Measurements from ENCODE around the gene OGA.

Gene OGA

DNA sequence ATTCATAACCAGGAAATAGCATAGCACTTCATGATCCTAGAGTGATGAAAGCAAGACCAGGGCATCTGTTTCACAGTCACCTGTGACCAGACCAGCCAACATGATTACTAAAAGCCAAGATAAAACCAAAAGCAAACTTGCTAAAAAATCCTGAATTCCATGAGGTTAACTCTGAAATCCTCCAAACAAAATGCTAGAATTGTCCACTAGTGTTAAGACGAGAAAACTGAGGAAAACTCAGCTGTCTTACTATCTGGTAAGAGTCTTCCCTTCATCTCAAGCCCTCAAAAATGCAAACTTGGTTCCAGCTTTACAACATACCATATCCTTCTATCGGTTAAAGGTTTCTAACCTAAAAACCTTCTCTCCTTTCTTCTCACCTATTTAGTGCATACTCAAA lies 33.7 kb downstream of the OGA start:
- no peak for DNase-seq (ENCODE audit: low read depth)
- TF ChIP-seq, protein P1, sequence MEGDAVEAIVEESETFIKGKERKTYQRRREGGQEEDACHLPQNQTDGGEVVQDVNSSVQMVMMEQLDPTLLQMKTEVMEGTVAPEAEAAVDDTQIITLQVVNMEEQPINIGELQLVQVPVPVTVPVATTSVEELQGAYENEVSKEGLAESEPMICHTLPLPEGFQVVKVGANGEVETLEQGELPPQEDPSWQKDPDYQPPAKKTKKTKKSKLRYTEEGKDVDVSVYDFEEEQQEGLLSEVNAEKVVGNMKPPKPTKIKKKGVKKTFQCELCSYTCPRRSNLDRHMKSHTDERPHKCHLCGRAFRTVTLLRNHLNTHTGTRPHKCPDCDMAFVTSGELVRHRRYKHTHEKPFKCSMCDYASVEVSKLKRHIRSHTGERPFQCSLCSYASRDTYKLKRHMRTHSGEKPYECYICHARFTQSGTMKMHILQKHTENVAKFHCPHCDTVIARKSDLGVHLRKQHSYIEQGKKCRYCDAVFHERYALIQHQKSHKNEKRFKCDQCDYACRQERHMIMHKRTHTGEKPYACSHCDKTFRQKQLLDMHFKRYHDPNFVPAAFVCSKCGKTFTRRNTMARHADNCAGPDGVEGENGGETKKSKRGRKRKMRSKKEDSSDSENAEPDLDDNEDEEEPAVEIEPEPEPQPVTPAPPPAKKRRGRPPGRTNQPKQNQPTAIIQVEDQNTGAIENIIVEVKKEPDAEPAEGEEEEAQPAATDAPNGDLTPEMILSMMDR (IDR thresholded peaks at IDR 0.05; ENCODE audit: control insufficient read depth, extremely low read depth, insufficient read depth), result no peak
- H3K4me3 ChIP-seq (ENCODE audit: low read depth, low read length), result no peak overlapping the region

DNA sequence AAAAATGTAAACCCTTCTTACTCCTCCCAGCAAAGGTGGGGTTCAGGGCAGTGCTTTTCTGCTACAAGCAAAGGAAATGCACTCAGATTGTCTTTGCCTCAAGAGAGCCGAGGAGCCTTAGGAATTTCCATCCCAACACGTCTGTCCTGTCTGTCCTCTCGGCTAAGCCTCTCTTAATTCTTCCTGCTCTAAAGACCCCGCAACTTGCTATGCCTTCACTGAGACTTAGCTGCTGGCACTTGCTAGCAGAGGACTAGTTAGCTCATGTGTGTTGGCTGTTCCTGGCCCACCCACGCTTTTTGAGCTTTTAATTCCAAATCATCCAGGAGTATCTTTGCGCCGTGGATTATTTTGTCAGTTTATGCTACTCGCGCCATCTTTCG lies 34.5 kb downstream of the OGA start:
- peak overlapping the region; percentile 64 for H3K4me3 ChIP-seq (ENCODE audit: low read depth, low read length)
- TF ChIP-seq, protein P1 (IDR thresholded peaks at IDR 0.05; ENCODE audit: control insufficient read depth, extremely low read depth, insufficient read depth), result no peak
- DNase-seq (ENCODE audit: low read depth), result no peak

DNA sequence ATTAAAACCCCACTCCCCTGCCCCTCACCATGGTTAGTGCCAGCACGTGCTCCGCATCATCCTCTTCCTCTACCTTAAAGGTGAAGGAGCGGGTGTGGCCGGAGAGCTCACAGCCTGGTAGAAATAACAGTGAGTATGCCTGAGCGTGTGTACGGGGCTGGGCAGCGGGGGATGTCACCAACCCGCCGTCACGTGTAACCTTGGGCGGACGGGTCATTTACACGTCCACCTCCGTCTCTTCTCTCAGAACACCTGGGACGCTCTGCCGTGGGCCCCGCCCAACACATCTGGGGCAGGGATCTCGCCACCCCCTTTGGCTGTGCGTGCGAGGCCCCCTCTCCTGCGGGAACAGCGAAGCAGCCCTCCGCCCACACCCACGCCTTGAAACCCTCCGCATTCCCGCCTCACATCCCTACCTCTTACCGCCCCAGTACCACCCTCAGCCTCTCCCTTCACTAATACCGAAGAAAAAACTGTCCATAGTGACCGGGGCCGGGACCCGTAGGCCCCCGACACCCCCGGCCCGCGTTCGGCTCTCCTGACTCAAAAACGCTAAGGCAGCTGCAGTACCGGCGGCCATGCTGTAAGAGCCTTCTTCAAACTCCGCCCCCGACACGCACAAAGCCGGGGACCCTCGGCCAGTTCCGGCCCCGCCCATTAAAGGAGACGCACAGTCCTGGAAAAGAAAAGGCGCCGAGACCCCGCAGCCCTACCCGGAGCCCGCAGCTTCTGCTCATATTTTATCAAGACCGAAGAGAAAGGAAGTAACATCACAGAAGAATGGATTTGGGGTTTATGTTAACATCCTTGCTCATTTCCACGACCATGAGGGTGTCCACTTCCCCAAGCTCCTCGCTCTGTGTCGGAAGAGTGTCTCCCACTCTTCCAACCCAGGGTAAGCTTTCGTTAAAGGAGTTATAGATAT lies 35.2 kb downstream of the OGA start, which contains the start of gene NPM3:
Gene NPM3 (minus strand): TSS at position 636 of the 925 bp plus-strand sequence. CDS start 56 bp downstream, at position 580.
- DNase-seq (ENCODE audit: low read depth), result peak; percentile 26
- H3K4me3 ChIP-seq (ENCODE audit: low read depth, low read length), result peak within 1 kb of the TSS; percentile 64
- TF ChIP-seq, protein P1 (IDR thresholded peaks at IDR 0.05; ENCODE audit: control insufficient read depth, extremely low read depth, insufficient read depth), result no peak

DNA sequence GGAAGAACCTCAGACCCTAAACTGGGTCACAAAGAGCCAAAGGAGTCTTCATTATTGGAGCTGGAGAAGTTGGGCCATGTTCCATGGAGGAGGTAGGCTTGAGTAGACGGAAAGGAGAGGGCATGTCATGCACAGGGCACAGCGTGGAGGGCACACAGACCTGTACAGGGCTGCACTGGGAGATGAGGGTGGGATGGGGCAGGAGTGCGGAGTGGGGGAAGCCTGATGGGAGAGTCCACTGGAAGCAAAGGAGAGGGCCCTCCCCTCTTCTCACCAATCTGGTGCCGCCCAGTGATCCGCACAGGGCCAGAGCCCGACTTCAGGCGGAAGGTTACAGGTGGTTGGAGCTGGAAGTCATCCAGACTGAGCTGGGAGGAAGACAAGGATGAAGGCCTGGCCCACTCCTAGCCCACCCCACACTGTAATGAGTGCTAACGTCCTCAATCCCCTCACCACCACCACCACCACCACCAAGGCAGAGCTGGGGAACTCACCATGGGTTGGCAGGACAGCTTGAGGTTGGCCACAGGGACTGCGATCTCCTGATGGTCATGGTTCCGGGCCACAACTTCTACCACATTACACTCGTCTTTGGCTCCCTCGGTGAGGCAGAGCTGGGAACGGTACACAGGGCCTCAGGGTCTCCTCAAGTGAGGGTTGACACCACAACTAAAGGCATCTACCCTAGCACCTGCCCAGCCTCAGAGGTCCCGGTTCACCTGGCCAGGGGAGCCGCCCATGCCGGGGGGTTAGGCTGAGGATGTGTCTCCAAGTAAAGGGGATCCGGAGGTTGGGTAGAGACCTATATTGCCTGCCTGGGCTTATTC lies 36.0 kb downstream of the OGA start:
- peak overlapping the region; percentile 64 for H3K4me3 ChIP-seq (ENCODE audit: low read depth, low read length)
- TF ChIP-seq, protein P1 (IDR thresholded peaks at IDR 0.05; ENCODE audit: control insufficient read depth, extremely low read depth, insufficient read depth), result no peak
- DNase-seq (ENCODE audit: low read depth), result no peak

DNA sequence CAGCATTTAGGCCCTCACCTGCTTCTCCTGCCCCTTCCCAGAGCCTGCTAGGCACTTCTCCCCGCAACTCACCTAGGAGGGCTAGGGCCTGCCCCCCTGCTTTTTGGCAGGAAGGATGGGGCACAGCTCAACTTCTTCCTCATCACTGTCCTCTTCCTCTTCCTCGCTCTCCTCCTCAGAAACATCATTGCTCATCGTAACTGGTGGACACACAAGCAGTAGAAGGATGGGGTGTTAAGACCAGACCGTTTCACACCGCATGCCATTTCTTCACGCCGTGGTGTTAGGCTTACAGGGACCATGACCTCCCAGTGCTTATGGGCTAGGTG lies 36.6 kb downstream of the OGA start:
- TF ChIP-seq, protein P1 (IDR thresholded peaks at IDR 0.05; ENCODE audit: control insufficient read depth, extremely low read depth, insufficient read depth), result no peak
- DNase-seq (ENCODE audit: low read depth), result no peak
- peak overlapping the region; percentile 64; the same call in 1 of the 2 replicates for H3K4me3 ChIP-seq (ENCODE audit: low read depth, low read length)

DNA sequence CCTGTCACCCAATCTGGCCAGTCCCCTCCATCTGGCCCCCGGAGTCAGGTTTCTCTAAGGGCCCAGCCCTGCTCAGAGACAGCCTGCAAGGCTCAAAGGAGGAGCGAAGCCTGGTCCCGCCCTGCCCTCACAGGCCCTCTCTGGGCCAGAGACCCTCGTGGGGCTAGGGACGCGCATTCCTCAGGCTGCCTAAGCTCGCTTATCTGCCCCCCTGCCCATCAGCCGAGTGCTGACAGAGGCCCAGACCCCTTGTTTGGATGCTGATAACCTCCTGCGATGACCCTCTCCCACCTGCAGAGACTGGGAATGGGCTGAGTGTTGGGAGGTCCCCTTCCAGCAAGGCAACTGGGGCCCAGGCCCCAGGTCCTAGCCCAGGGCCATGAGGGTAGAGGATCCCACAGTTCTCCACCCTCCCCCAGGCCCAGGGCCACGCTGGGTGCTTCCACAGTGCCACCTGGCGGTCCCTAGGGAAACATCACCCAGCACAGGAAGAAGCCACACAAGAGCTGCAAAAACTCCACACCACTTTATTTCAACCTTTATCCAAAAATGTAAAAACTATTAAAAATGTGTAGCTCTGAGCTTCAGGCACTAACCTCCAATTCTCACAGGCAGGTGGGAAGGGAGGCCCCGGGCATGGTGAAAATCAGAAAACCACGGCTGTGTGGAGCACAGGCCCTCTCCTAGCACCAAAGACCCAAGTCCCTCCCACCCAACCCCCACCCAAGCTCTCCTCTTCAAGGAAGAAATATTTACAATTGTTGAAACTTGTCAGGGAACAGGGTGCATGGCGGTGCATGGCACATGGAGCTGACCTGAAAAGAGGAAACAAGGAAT lies 37.2 kb downstream of the OGA start:
- TF ChIP-seq, protein P1 (IDR thresholded peaks at IDR 0.05; ENCODE audit: control insufficient read depth, extremely low read depth, insufficient read depth), result peak; percentile 82
- peak; percentile 13 for DNase-seq (ENCODE audit: low read depth)
- no peak overlapping the region for H3K4me3 ChIP-seq (ENCODE audit: low read depth, low read length)

Measured in LNCaP clone FGC (cell line).